ENCODE data around the gene KCNH3.

KCNH3 gene

DNA sequence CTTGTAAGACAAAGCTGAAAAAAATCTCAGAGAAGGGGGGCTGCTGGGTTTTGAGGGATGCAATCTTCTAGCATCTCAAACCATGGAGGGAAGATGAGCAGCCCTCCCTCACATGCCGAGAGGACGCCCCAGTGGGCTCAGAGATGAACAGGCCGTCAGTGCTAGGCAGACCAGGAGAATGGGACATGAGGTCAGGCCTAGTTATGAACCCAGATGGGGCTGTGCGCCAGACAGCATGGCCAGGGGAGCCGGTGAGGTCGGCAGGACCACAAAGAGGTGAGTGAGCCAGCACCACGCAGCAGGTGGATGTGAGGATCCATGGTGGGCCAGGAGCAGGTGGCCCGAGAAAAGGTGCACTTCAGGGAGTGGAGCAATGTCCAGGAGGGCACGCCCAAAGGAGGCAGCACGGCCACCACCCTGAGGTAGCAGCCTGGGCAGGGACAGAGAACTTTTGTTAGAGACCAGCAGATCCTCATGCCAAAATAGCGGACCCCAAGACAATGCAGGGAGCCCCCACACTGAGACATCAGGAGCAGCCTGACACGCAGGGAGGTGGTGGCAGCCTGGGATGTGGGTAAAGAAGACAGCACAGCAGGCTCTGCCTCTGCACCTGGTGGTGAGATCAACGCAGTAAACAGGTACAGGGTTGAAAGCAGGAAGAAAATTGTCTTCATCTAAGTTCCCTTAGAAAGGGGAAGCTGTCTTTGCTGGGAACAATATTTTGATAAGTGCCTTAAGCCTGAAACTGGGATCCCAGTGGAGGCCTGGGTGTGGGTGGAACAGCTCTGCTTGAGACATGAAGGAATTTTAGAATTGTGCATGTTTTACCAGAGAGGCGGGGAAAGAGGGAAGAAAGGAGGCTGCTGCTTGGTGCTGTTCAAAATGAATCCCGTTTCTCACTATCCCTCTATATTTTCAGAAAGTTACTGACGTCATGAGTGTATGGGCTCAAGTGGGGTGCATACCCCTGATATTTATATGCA is 46.9 kb downstream of the KCNH3 start:
- no peak overlapping the region for H3K4me3 ChIP-seq (replicated peaks; ENCODE audit: low read depth, low read length)
- no peak for DNase-seq (ENCODE audit: extremely low read depth, low read depth)
- TF ChIP-seq, protein P1, sequence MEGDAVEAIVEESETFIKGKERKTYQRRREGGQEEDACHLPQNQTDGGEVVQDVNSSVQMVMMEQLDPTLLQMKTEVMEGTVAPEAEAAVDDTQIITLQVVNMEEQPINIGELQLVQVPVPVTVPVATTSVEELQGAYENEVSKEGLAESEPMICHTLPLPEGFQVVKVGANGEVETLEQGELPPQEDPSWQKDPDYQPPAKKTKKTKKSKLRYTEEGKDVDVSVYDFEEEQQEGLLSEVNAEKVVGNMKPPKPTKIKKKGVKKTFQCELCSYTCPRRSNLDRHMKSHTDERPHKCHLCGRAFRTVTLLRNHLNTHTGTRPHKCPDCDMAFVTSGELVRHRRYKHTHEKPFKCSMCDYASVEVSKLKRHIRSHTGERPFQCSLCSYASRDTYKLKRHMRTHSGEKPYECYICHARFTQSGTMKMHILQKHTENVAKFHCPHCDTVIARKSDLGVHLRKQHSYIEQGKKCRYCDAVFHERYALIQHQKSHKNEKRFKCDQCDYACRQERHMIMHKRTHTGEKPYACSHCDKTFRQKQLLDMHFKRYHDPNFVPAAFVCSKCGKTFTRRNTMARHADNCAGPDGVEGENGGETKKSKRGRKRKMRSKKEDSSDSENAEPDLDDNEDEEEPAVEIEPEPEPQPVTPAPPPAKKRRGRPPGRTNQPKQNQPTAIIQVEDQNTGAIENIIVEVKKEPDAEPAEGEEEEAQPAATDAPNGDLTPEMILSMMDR (IDR thresholded peaks at IDR 0.05; ENCODE audit: low read depth, low read length, missing control alignments), result no peak

DNA sequence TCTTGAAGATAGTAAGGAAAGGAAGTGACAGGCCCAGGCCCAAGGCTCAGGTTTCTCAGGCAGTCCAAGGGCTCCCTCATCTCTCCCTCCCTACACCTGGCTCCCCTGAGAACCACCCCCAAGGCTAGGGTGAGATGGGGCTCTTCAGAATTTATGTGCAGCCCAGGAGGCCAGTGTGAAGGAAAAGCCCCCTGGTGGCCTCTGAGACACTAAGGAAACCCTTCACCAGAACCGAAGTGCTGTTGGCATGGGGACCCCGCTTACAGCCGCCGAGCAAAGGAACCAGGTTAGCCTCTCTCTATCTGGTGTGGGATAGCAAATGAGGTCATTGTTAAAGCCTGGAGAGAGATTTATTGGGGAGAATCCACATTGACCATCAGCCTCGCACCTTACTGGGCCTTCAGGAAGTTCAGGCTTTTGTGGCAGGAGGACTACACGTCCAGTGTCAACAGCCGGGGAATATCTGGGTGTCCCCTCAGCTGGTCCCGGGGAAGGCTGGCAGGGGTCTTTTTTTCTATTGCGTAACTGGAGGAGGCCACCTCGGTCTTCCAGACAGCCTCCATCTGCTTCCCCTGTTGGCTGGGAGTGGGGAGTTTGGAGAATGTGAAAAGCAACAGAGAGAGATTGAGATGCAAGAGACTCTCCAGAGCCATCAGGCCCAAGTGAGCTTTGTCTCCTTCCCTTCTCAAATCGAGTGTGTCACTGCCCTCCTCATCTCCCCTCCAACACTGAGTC is 48.5 kb downstream of the KCNH3 start:
- TF ChIP-seq, protein P1 (IDR thresholded peaks at IDR 0.05; ENCODE audit: low read depth, low read length, missing control alignments), result no peak
- no peak for DNase-seq (ENCODE audit: extremely low read depth, low read depth)
- H3K4me3 ChIP-seq (replicated peaks; ENCODE audit: low read depth, low read length), result no peak overlapping the region

DNA sequence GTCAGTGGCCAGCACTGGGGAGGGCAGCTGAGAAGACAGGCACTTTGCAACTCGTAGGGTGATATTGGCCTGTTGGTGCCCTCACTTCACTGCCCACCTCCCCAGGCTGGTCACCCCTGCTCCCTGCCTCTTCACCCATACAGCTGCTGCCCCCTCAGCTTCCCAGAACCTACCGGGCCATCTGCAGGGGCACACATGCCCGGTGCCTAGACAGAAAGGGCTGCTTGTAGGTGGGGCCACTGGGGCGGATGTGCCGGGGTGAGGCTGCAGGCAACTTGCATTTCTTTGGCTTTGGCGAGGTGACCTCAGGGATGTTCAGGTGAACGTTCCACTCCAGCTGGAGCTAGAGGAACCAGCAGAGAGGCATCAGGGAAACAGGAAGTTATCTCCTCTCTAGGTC is 49.5 kb downstream of the KCNH3 start:
- TF ChIP-seq, protein P1 (IDR thresholded peaks at IDR 0.05; ENCODE audit: low read depth, low read length, missing control alignments), result no peak
- no peak overlapping the region for H3K4me3 ChIP-seq (replicated peaks; ENCODE audit: low read depth, low read length)
- DNase-seq (ENCODE audit: extremely low read depth, low read depth), result no peak

DNA sequence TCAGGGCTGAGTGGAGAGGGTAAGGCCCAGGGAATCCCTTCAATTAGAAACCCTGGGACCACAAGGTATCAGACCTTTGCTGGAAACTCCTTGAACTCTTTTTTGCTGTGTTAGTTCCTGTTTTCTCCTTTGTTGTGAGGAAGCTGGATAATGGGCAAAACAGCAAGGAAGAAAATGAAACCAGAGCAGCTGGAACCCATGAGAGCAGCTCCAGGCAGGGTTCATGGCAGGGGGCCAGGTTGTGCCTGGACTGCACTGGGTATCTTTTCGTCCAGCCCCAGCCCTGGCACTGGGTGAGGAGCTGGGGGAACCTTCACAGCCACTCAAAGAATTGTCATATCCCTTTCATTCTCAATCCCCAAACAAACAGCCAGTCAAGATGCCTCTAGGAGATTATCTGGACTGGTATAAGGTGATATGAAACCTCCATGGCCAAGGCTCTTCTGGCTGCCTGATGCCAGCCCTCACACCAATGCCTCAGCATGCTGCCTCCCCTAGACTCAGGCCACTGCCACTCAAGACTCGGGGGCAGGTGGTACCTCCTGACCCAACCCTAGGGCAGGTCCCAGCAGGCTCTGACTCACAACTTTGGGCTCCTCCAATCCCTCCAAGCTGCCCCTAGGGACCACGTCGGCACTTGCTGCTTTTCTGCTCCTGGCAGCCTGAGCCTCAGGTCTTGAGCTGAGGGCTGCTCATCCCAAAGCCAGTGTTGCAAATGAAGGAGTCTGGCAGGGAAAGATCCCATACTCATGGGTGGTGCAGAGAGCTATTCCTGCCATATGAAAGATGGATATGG is 50.1 kb downstream of the KCNH3 start:
- TF ChIP-seq, protein P1 (IDR thresholded peaks at IDR 0.05; ENCODE audit: low read depth, low read length, missing control alignments), result no peak
- no peak for DNase-seq (ENCODE audit: extremely low read depth, low read depth)
- no peak overlapping the region for H3K4me3 ChIP-seq (replicated peaks; ENCODE audit: low read depth, low read length)

DNA sequence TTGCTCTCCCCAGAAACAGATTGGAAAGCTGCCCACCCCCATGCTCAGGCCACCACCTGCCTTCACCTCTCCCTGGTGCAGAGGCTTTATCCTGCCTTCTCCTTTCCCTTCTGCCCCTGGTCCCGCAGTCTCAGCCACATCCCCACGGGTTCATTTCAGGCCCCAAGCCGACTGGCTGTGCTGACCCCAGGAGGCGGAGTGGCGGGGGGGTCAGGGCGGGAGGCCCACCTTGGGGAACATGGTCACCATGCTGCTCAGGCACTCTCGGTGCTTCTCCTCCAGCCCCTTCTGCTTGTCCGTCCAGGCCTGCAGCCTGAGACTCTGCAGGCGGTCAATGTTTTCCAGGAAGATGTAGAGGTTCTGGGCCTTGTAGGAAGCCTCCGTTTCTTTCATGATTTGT is 59.7 kb downstream of the KCNH3 start:
- no peak for DNase-seq (ENCODE audit: extremely low read depth, low read depth)
- H3K4me3 ChIP-seq (replicated peaks; ENCODE audit: low read depth, low read length), result no peak overlapping the region
- TF ChIP-seq, protein P1 (IDR thresholded peaks at IDR 0.05; ENCODE audit: low read depth, low read length, missing control alignments), result no peak

DNA sequence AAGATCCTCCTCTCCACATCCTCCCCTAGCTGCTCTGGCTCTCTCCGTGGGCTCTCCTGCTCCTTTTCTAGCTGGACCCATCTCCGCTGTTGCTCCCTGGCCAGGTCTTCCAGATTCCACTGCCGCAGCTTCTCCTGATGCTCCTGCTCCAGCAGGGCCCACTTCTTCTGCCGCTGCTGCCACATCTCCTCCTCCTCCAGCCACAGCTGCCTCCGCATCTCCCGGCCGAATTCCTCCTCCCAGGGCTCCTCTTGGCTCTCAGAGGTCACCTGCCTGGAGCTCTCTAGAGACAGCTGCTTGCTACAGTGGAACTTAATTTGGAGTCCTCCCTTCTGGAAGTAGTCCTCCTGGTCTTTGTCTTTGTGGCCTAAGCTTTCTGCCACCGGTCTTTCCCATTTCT is 61.1 kb downstream of the KCNH3 start:
- TF ChIP-seq, protein P1 (IDR thresholded peaks at IDR 0.05; ENCODE audit: low read depth, low read length, missing control alignments), result no peak
- H3K4me3 ChIP-seq (replicated peaks; ENCODE audit: low read depth, low read length), result no peak overlapping the region
- no peak for DNase-seq (ENCODE audit: extremely low read depth, low read depth)

Measured in HFF-Myc (cell line).